HL-60/S4 treated with retinoic acid at 250 ng/mL for 4 days and 3 days (cell line): ENCODE data around the gene ATP8A2.

Experiments used
- in situ Hi-C: fragments of 300-500 bp; cut with MboI; formaldehyde crosslinking; loops from 2 replicates; pipeline ENCODE4 v1.7.0; 2022; ENCODE audit warnings: low sequenced_read_pairs

Gene ATP8A2

DNA sequence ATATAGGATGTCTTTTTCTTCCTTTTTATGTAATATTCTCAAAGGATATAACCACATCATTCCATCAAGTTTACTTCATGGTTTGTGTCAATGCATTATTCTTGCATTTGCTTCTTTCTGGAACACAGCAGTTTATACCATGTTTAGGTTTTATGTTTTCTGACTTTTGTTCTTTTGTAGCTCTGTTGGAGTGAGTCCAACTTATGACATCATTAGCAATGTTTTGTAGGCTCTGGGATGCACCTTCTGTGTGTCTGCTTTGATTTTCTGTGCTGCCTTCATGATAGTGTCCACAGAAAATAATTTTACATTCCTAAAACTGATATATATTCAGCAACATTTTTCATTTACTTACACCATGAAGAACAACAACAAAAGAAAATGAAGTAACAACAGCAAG is 611.1 kb downstream of the ATP8A2 start:
- in situ Hi-C loops = no loop called here

DNA sequence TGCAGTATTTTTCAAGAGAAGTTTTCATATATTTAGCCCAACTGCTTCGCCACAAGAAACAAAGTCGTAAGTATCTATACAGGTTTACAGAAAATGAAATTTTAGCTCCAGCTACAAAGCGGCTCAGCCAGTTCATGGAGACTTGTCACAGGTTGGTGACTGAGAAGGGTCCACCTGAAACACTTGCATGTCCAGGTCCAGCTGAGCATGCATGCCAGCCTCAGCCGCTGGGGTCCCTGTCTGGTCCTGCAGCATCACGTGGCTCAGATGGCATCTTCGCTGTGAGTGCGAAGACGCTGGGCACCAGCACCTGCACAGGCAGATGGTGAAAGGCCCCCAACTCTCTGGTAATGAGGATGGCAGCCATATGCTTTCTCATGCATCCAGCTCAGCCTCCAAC is 616.2 kb downstream of the ATP8A2 start:
- in situ Hi-C loops = no loop called here

DNA sequence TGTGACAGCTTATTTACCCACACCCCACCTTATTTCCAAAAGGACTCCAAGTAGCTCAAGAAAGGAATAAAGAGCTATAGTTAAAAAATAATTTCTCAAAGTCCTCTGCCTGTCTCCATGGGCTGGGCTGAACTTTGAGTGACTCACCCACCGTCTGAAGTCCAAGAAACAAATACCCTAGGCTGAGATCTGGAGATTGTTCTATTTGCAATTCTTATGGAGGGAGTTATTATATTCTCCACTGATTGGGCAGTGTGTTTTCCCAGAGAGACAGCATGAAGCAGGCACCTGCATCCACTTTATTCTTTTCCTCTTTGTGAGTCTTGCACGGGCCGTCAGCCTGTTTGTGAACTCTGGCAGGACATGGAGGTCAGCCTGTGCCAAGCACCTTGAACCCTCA is 616.9 kb downstream of the ATP8A2 start:
- in situ Hi-C loops = no loop called here

DNA sequence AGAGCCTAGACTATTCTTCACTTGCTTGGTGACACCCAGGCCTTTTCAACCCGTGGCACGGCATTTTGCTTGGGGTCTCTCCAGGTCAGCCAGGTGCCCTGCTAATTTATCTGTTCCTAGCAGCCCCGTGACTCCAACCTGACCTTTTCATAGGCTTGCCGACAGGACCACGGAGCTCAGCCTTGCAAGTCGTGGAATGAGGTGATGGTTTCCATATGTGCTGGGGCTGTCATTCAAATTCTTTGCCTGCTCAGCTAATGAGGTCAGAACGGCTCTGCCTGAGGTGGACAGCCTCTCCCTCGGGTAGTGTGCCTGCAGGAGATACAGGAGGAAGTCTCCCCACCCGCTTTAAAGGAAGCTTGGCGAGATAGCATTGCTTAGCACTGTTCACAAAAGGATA is 619.0 kb downstream of the ATP8A2 start:
- in situ Hi-C loops = no loop called here

DNA sequence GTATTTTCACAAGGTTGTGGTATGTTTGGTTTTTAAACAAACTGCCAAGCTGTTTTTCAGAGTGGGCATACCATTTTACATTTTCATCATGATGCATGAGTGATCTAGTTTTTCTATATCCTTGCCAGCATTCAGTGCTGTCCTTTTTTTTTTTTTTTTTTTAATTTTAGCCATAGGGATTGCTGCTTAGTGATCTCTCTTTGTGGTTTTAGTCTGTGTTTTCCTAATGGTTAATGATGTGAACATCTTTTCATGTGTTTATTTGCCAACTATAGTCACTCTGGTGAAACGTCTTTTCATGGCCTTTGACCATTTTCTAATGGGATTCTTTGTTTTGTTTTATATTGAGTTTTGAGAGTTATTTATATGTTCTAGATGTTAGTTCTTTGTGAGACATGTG is 620.3 kb downstream of the ATP8A2 start:
- in situ Hi-C loops = no loop called here

DNA sequence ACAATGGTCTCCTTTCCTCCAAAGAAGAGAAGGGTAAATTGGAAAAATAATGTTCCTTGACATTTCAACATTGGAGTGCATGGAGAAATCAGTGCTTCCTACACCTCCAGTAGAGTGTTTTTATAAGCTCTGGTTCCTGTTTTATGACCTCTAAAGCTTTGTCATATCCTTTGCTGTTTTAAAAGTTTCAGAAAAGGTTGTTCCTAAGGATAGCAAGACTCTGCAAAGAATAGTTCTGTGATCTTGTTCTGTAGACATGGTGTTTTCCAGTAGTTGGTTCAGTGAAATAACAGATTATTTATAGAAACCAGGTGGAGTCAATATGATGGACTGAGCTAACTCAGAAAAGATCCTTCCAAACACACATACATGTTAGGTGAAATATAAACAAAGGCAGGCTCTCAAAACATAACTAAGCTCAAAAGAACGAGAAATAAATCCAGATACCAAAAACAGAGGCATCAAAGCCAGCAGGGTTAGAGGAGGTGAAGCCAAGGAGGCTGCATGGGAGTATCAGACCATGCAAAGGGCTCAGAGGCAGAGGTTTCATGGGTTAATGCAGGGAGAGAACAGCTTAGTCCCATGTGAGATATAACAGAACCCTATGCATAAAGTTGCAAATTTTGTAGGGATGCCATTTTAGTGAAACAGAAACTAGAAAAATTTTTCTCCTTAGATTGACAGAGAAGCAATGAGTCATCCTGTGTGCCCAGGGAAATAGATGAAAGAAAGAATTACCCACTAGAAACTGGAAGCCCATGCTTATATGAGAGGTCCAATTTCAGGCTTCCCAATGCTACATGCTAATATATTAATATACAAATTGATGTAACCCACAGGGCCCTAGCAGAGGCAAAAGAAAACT is 635.7 kb downstream of the ATP8A2 start:
- in situ Hi-C loops = no loop called here

DNA sequence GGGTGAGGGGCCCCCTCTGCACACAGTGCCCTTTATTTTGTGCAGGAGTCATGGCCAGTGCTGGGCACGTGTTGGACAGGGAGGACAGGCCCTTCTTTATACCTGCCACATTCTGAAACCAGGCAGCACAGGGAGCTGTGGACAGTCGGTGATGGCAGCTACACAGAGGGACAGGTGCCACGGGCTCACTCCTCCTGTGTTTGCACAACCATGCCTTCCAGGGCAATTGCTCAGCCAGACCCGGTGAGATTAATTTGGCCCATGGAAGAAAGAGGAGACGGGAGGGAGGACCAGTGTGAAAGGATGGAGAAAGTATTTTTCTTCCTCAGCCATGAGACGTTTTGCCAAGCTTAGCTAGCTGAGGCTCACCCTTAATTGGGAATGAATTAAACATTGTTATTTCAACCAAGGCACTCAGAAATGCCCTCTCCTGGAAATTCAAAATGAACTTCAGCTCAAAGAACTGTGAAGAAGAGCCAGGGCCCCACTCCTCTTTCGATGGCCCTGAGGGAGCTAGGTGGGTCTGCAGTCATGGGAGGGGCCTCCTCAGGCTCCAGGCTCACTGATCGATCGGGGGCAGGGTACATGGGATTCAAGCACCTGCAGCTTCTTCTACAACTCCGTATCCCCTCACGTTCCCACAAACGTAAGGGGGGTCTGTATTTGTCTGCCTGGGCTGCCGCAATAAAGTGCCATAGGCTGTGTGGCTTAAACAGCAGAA is 638.9 kb downstream of the ATP8A2 start:
- in situ Hi-C loops = no loop called here

DNA sequence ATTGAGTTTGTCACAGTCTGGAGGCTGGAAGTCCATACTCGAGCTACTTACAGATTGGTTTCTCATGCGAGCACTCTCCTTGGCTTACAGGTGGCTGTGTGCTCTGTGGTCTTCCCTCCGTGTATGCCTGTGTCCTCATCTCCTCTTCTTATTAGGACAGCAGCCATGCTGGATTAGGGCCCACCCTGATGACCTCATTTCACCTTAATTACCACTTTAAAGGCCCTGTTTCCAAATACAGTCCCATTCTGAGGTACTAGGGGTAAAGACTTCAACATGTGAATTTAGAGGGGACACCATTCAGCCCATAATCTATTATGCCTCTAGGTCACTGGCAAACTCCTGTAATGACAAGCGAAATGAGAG is 639.4 kb downstream of the ATP8A2 start:
- in situ Hi-C loops = no loop called here

DNA sequence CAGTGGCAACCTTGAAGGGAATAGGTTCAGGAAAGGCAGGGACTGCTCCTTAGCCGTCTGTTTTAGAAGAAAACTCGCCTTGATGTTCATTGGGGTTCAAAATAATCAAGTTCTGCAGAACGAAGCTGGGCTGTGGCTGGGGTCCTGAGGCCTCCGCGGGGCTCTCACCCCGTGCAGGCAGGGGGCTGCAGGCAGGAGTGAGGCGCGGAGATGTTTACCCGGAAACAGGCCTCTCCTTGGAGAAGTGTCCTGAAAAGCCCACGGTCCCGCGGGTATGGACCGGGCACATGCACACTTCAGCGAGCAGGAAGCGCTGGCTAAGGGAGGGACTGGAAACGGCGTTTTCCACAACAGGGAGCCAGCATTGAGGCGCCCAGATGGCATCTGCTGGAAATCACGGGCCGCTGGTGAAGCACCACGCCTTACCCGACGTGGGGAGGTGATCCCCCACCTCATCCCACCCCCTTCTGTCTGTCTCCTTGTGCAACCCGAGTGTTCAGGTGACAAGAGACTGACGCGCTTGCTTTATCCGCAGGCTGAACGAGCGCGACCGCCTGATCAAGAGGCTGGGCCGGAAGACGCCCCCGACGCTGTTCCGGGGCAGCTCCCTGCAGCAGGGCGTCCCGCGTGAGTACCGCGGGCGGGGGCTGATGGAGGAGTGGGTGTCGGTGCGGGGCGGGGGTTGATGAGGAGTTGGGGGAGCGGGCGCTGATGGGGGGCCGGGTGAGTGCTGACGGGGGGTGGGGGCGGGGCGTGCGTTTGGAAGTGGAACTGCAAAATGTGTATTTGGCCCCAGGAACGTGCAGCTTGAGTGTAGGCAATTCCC is 640.4 kb downstream of the ATP8A2 start:
- in situ Hi-C loops = no loop called here

DNA sequence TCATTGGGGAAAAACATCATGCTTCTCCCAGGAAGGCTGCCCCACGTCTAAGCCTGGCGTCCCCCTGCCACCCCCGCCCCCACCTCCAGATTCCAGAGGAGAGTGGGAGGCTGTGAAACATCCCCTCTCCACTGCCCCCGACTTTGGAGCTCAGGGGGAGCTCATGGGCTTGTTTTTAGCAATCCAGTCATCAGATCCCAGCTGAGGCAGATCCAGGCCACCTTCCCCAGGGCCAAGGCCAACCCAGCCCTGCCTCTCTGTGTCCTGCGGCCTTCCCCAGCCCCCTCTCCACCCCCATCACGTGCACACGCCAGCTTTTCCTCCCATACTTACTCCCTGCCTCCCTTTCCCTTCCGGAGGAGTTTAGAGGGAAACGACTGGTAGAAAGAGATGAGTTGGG is 641.2 kb downstream of the ATP8A2 start:
- in situ Hi-C loops = no loop called here

DNA sequence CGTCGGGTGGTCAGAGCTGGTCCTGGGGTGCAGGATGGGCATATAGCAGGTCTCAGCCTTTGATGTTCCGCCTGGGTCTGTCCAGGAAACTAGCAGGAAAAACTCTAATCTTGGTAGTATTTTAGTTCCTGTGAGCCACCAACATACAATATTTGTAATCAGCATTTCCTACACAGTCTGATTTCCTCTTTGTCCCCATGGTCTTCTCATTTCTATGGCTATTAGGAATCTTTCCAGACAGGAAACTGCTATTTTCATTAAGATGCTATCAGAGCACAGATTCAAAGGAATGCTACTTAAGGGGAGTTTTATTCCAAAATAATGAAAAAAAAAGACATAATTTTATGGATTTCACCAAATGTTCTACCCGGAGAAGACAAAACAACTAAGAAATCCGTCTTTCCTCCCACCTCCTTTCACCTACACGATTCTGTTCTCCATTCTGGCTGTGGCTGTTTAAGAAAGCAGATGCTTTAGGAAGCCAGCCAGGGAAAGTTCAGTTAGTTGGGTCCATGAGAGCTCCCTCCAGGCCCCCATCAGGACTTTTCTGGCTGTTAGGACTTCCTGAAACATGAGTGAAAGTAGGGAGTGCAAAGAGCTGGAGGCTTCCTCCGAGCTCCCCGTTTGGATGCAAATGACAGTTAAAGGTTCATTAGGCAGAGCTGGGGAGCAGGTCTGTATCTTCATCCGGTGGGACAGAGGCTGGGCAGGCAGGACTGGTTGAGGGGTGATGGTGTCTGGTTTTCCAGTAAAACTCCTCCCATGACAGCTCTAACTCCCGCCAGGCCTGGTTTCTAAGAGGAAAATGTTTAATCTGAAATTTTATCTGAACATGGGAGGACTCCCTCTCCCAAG is 643.7 kb downstream of the ATP8A2 start:
- in situ Hi-C loops = no loop called here

DNA sequence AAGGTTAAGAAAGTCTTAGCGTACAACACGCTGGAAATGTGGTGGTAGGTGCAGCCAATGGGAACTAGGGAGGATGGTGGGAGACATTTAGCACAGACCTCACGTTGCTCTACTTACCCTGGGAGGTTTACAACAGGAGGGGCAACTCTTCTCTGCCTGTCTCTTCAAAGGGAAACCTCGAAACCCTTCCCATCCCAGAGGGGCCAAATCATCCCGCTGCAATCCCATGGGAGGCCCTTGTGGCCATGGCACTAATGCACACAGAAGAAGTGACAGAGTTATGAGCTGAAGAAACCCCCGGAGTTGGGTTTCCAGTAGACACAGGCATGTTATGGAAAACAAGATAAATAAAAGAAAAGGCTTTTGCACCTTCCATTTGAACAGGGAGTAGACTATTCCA is 644.4 kb downstream of the ATP8A2 start:
- in situ Hi-C loops = no loop called here

DNA sequence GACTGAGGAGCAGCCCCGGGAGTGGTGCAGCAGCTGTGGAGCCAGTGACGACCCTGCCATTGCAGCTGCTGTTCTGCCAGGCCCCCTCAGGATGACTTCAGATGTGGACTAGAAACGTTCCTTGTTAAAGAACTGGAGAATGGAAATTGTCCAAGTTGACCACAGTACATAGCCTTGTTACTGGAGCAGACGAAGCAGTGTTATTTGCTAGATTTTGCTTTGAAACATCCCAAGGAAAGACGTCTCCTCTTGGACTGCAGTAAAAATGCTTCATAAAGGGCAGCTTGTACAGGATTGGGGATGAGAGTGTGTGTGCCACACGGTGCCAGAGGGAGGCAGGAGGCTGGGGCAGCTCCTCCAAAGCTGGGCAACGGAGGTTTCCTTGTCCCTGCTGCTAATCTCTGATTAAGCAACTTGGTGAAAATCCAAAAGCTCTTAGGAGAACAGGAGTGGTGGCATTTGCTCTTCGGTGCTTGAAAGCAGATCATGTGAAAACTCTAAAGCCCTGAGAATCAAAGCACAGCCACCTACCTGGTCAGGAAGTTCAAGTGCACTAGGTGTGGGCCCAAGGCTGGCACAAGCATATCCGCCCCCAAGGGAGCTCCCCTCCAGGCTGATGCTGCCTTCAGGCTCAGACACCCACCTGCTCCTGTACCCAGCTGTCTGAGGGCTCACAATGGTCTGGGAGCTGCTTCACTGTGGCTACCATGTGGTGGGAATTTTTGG is 645.6 kb downstream of the ATP8A2 start:
- in situ Hi-C loops = no loop called here

DNA sequence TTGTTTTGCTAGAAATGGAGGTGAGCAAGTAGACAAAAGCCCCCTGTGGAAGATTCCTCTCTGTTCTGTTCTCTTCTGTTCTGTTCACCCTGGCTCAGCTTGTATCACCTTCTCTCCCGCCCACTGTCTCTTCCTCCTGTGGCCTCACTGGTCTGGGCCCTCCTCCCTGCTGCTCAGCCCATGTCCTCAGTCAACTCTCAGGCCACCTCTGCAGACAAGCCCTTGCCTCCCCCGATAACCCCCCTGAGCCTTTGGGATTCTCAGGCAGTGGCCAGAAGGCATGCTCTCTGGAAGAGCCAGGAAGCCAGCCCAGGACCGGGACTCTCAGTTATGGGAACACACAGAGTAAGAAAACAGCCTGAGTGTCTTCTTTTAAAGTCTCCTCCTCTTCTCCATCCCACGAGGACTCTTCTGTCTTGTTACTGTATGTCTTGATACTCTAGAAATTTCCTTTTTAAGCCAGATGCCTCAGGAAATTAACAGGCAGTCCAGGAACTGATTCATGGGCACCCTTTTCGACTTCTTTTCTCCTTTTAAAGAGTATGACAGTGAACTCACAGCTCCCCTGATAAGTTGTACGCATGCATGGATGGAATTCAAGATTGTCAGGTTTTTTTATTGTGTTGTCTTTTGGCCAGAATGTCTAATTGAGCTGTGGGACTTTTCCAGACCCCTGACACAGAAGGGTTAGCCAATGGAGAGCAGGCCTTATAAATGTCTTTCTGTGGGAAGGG is 646.3 kb downstream of the ATP8A2 start:
- in situ Hi-C loops = no loop called here

DNA sequence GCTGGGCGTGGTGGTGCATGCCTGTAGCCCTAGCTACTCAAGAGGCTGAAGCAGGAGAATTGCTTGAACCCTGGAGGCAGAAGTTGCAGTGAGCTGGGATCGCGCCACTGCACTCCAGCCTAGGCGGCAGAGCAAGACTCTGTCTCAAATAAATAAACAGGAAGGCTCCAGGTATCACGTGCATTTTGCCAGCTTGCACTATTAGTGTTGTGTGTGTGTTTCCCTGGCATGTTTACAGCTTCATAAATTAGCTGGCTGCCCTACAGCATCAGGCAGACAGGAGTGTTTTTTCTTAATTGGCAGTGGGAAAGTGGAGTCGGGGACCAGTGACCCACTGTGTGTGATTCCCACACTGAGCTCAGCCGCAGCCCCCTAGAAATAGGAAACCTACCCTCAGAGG is 647.5 kb downstream of the ATP8A2 start:
- in situ Hi-C loops = no loop called here

DNA sequence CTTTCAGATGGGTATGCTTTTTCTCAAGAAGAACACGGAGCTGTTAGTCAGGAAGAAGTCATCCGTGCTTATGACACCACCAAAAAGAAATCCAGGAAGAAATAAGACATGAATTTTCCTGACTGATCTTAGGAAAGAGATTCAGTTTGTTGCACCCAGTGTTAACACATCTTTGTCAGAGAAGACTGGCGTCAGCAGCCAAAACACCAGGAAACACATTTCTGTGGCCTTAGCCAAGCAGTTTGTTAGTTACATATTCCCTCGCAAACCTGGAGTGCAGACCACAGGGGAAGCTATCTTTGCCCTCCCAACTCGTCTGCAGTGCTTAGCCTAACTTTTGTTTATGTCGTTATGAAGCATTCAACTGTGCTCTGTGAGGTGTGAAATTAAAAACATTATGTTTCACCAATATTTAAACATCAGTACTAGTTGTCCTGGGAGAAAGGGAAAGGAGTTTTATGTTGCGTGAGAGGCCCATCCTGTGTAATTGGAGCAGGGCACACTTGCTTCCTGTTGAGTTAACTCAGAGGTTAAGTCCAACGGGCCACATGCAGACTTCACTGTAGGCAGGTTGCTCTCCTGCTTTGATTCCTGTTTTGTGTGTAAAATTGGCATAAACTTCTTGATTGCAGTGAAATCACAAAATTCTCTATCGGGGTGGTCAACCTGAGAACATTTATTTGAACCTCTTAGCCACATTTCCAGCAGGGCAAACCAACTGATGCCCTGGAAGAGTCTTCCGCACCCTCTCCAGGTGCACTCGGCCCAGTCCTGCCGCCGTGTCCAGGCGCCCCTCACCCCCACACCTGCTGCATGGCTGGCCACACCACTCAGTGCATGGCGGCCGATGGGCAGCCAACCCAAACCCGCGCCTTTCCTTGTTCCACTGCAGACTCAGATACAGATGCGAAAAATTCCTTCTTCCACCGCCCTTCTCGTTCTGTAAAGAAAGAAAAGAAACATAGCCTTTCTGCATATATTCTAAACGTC is 648.4 kb downstream of the ATP8A2 start:
- in situ Hi-C loops = no loop called here

DNA sequence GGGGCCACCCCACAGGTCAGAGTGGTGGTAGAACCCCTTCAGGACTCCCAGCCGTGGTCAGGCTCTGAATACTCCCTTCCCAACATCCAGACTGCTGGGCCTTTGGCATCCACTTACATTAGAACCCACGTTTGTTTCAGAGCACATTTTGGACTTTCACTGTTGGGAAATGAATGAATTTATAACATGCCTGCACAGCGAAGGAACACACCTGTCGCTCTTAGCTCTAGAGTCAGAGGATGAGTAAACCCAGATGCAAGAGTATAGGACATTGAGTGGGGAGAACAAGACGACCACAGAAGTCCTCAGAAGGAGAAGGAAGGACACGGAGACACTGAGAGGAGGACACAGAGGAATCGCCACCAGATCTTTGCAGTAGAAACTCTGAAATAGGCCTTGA is 649.1 kb downstream of the ATP8A2 start:
- in situ Hi-C loops = no loop called here

DNA sequence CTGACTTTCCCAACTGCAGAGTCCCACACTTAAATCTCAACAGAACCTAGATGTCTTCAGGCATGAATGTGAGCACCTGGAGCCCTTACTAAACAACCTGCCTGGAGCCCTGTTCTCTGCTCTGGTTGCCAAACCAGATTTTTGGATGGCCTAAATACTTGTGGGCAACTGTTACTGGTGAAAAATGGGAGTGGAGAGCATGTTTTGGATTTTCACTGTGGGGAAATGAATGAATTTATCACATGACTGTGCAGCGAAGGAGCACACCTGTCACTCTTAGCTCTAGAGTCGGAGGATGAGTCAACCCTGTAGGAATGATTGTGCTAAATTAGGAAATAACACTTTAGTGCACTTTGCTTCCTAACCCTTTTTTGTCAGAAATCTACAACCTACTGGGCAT is 649.7 kb downstream of the ATP8A2 start:
- in situ Hi-C loops = no loop called here
